ENCODE data around the gene ARTN.
A peak's percentile ranks its signal among the peaks of the same experiment; 100 is the strongest.

ARTN gene

GRCh38 chr1:43925846-43926245 lies 7.8 kb upstream of the ARTN start:
- no peak overlapping the region for H2AFZ ChIP-seq (ENCODE audit: low read depth, low read length)
- H3K9me3 ChIP-seq (ENCODE audit: insufficient read depth, low read length) = no peaks in the 10 kb centered on the region
- no peak for TF ChIP-seq EZH2phosphoT487 (IDR thresholded peaks at IDR 0.05; ENCODE audit: low read depth)
- TF ChIP-seq CTCF (IDR thresholded peaks at IDR 0.05; ENCODE audit: low read depth, low read length) = no peak
- no peak overlapping the region for H3K9ac ChIP-seq (ENCODE audit: low read length)
- H3K27ac ChIP-seq (ENCODE audit: low read length) = no peak overlapping the region
- no peaks in the 10 kb centered on the region for H3K27me3 ChIP-seq (ENCODE audit: low read depth, low read length)
- H3K79me2 ChIP-seq (ENCODE audit: low read length) = no peaks in the 10 kb centered on the region
- H3K4me1 ChIP-seq (ENCODE audit: low read length) = no peaks in the 10 kb centered on the region
- no peaks in the 10 kb centered on the region for H4K20me1 ChIP-seq (ENCODE audit: insufficient read depth, low read length)
- no peak overlapping the region for H3K4me2 ChIP-seq (ENCODE audit: low read length)
- no peak overlapping the region for H3K4me3 ChIP-seq (ENCODE audit: low read length)
- H3K36me3 ChIP-seq (replicated peaks; ENCODE audit: low read depth, low read length) = no peaks in the 10 kb centered on the region

DNA sequence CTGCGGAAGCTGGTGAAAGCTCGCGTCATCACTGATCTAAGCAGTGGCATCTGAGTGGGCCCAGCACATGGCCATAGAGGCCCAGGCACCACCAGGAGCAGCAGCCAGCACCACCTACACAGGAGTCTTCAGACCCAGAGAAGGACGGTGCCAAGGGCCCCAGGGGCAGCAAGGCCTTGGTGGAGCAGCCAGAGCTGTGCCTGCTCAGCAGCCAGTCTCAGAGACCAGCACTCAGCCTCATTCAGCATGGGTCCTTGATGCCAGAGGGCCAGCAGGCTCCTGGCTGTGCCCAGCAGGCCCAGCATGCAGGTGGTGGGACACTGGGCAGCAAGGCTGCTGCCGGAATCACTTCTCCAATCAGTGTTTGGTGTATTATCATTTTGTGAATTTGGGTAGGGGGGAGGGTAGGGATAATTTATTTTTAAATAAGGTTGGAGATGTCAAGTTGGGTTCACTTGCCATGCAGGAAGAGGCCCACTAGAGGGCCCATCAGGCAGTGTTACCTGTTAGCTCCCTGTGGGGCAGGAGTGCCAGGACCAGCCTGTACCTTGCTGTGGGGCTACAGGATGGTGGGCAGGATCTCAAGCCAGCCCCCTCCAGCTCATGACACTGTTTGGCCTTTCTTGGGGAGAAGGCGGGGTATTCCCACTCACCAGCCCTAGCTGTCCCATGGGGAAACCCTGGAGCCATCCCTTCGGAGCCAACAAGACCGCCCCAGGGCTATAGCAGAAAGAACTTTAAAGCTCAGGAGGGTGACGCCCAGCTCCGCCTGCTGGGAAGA lies 3.2 kb upstream of the ARTN start:
- H3K27me3 ChIP-seq (ENCODE audit: low read depth, low read length) = no peaks in the 10 kb centered on the region
- TF ChIP-seq EZH2phosphoT487 (IDR thresholded peaks at IDR 0.05; ENCODE audit: low read depth) (no peak), CTCF (IDR thresholded peaks at IDR 0.05; ENCODE audit: low read depth, low read length) (peak; percentile 45)
- no peak overlapping the region for H3K27ac ChIP-seq (ENCODE audit: low read length)
- H4K20me1 ChIP-seq (ENCODE audit: insufficient read depth, low read length) = no peaks in the 10 kb centered on the region
- no peaks in the 10 kb centered on the region for H3K79me2 ChIP-seq (ENCODE audit: low read length)
- H2AFZ ChIP-seq (ENCODE audit: low read depth, low read length) = no peak overlapping the region
- no peaks in the 10 kb centered on the region for H3K4me1 ChIP-seq (ENCODE audit: low read length)
- no peak overlapping the region for H3K4me3 ChIP-seq (ENCODE audit: low read length)
- H3K4me2 ChIP-seq (ENCODE audit: low read length) = no peak overlapping the region
- H3K9me3 ChIP-seq (ENCODE audit: insufficient read depth, low read length) = no peaks in the 10 kb centered on the region
- no peaks in the 10 kb centered on the region for H3K36me3 ChIP-seq (replicated peaks; ENCODE audit: low read depth, low read length)
- H3K9ac ChIP-seq (ENCODE audit: low read length) = no peak overlapping the region

DNA sequence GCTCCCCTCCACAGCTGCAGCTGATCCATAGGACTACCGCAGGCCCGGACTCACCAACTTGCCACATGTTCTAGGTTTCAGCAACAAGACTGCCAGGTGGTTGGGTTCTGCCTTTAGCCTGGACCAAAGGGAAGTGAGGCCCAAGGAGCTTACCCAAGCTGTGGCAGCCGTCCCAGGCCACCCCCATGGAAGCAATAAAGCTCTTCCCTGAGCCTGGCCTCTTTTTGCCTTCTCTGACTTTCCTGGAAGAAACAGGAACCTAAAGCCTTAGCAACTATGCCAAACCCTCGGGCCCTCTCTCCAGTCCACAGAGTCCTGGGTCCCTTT lies 2.7 kb upstream of the ARTN start:
- Histone ChIP-seq H3K27me3 (ENCODE audit: low read depth, low read length) (no peaks in the 10 kb centered on the region), H3K4me1 (ENCODE audit: low read length) (no peaks in the 10 kb centered on the region), H3K4me3 (ENCODE audit: low read length) (no peak overlapping the region), H3K79me2 (ENCODE audit: low read length) (no peaks in the 10 kb centered on the region), H3K27ac (ENCODE audit: low read length) (no peak overlapping the region), H4K20me1 (ENCODE audit: insufficient read depth, low read length) (no peaks in the 10 kb centered on the region), H3K36me3 (replicated peaks; ENCODE audit: low read depth, low read length) (no peaks in the 10 kb centered on the region), H3K9me3 (ENCODE audit: insufficient read depth, low read length) (no peaks in the 10 kb centered on the region), H3K9ac (ENCODE audit: low read length) (no peak overlapping the region), H3K4me2 (ENCODE audit: low read length) (no peak overlapping the region), H2AFZ (ENCODE audit: low read depth, low read length) (no peak overlapping the region)
- no peak for TF ChIP-seq CTCF (IDR thresholded peaks at IDR 0.05; ENCODE audit: low read depth, low read length)
- no peak for TF ChIP-seq EZH2phosphoT487 (IDR thresholded peaks at IDR 0.05; ENCODE audit: low read depth)

DNA sequence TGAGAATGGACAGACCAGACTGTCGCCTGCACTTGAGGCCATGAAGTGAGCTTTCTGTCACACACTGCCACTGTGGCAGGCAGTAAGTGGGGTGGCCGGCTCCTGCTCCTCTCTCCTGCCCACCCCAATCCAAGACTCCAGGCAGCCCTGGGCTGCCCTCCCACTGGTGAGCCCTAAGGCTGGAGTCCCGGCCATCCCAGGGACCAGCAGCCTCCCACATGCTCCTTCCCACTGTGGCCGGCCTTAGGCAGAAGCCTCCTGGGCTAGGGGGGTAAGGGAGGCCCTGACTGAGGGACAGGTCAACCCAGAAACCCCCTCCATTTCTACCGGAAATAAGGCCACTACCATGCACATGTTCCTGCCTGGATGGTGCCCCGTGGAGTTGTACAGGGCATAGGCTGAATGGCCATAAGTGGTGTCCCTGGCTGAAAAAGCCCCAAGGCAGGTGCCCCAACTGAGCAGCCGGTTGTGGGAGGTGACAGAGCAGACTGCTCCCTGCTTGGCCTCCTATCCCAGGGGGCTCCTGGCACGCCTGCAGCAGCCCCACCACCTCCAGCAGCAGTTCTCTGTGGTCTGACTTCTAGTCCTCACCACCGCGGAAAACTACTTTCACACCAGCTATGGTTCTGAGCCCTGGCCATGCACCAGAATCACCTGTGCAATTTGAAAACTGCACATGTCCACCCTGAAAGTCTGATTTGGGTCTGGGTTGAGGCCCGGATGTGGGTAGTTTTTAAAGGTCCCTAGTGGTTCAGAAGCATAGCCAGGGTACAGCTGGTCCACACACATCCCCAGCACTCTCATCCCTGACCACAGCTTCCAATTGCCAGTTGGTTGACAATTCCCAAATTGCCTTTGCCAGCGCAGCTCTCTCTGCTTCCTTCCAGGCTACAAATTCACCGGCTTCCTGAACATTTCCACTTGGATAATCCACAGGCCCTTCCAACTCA lies 1.6 kb upstream of the ARTN start:
- Histone ChIP-seq H3K4me2 (ENCODE audit: low read length) (no peak overlapping the region), H3K27ac (ENCODE audit: low read length) (no peak overlapping the region)

More for the DNA sequence above, 1.6 kb upstream of the ARTN start:
- H3K27me3 ChIP-seq (ENCODE audit: low read depth, low read length) = no peaks in the 10 kb centered on the region
- H4K20me1 ChIP-seq (ENCODE audit: insufficient read depth, low read length) = no peaks in the 10 kb centered on the region
- H3K4me3 ChIP-seq (ENCODE audit: low read length) = no peak overlapping the region
- no peak overlapping the region for H3K9ac ChIP-seq (ENCODE audit: low read length)
- TF ChIP-seq EZH2phosphoT487 (IDR thresholded peaks at IDR 0.05; ENCODE audit: low read depth) (no peak), CTCF (IDR thresholded peaks at IDR 0.05; ENCODE audit: low read depth, low read length) (no peak)
- H3K36me3 ChIP-seq (replicated peaks; ENCODE audit: low read depth, low read length) = no peaks in the 10 kb centered on the region
- no peaks in the 10 kb centered on the region for H3K9me3 ChIP-seq (ENCODE audit: insufficient read depth, low read length)
- no peak overlapping the region for H2AFZ ChIP-seq (ENCODE audit: low read depth, low read length)
- no peaks in the 10 kb centered on the region for H3K4me1 ChIP-seq (ENCODE audit: low read length)
- no peaks in the 10 kb centered on the region for H3K79me2 ChIP-seq (ENCODE audit: low read length)
